IMR-90 (cell line): ENCODE measurements around the gene FAM72D.
"Not testable (repeated sequence)": the region's sequence is repeated elsewhere in the genome, so short reads cannot be mapped to it uniquely, and the experiment has no call there.

Source experiments
- CTCF ChIP-seq: conservative IDR thresholded peaks from 2 replicates; pipeline ENCODE4 v1.5.1; 2012; ENCODE audit warnings: mild to moderate bottlenecking, low read depth, low read length, improper control_type of control experiment
- ELK1 ChIP-seq: fragments of 150-350 bp; IDR thresholded peaks from 2 replicates; pipeline ENCODE4 v1.6.1; 2016; ENCODE audit warnings: low read depth, mild to moderate bottlenecking, low read length, moderate library complexity, borderline replicate concordance
- POLR2A ChIP-seq: IDR thresholded peaks from 2 replicates; pipeline ENCODE4 v1.6.1; 2012; ENCODE audit warnings: mild to moderate bottlenecking, low read depth, low read length
- RFX5 ChIP-seq: IDR thresholded peaks from 2 replicates; pipeline ENCODE4 v1.8.0; 2012; ENCODE audit warnings: low read depth, mild to moderate bottlenecking, low read length, moderate library complexity

DNA sequence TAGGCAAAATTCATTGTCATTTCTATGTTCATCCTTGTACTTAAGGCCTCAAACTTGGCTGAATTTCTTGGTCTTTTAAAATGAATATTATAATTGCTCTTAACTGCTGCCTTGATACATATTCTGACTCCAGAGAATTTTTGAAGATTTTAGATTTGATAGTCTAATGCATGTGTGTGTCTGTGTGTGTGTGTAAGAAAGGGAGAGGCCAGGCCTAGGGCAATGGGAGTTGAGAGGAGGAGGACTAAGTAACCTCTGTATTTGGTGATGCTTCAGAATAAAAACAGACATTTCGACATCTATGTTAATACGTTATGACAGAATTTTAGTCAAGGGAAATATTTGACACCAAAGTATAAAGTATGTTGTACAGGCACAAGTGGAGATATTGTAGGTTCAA is 7.5 kb downstream of the FAM72D start:
- TF ChIP-seq CTCF, POLR2A, RFX5, ELK1: not testable (repeated sequence)
